HepG2 (cell line): Measurements from ENCODE around the gene LTA.

Experiments
- NFE2L2 ChIP-seq: fragments of 150-350 bp; IDR thresholded peaks from 2 replicates; pipeline ENCODE4 v1.6.1; 2014; ENCODE audit warnings: low read length
- POLR2A ChIP-seq, 2 experiments: IDR thresholded peaks; 2 replicates each; pipeline ENCODE4 v1.6.1; 2011; ENCODE audit warnings: low read depth in 2 of 2, low read length in 2 of 2, mild to moderate bottlenecking in 1 of 2, moderate library complexity in 1 of 2; ENCODE audit not compliant: insufficient read depth in 1 of 2
- RBFOX2 ChIP-seq: fragments of 200-400 bp; formaldehyde crosslinking; IDR thresholded peaks from 2 replicates; pipeline ENCODE4 v1.6.1; 2017; ENCODE audit warnings: low read depth, mild to moderate bottlenecking, low read length
- ZBTB34 ChIP-seq: sonication (generic); formaldehyde crosslinking; IDR thresholded peaks from 2 replicates; pipeline ENCODE4 v1.8.0; 2022; ENCODE audit warnings: mild to moderate bottlenecking, missing genetic modification reagents
- ZFX ChIP-seq: sonication (generic); formaldehyde crosslinking; IDR thresholded peaks from 2 replicates; pipeline ENCODE4 v1.4.0; 2020; ENCODE audit warnings: mild to moderate bottlenecking, low read depth, missing genetic modification reagents, moderate library complexity

GRCh38 chr6:31548544-31548873 is 23.6 kb upstream of the LTA start:
- TF ChIP-seq RBFOX2 (no peak), NFE2L2 (no peak), POLR2A (IDR thresholded peaks at IDR 0.05; ENCODE audit: insufficient read depth in 1 of 2, low read depth in 2 of 2, low read length in 2 of 2) (no peak), ZBTB34 (CRISPR knock-in tag) (no peak), ZFX (CRISPR knock-in tag) (no peak)
